ENCODE data around the gene CTNND1. TPM values are rescaled to one million over a fixed set of nuclear protein-coding genes. Genes with fewer than 3 reads are reported as not detected.

Gene CTNND1
- total and polyA plus RNA-seq, 2 of the 4 experiments (the other 2 are of a cell fraction): 88.5 to 229 TPM

GRCh38 chr11:57741132-57742086 is 20.2 kb upstream of the CTNND1 start, which contains the start of gene SELENOH:
SELENOH (plus strand) TSS chr11:57741491; CDS start chr11:57741596, 105 bp downstream.
- Histone ChIP-seq H3K4me3 (ENCODE audit: insufficient read depth, low read depth, low read length) (peak within 1 kb of the TSS; percentile 63), H2AK5ac (ENCODE audit: low read depth, low read length) (peak within 1 kb of the TSS; percentile 78), H3K4me1 (ENCODE audit: control insufficient read depth, insufficient read depth, low read length) (peaks cover 2% of the 10 kb centered on the region; the same call in 1 of the 2 replicates), H3K9me1 (ENCODE audit: insufficient read depth, low read length) (0 out of 2 replicates have a peak, but pooled peaks cover 3% of the 10 kb centered on the region), H3K23ac (ENCODE audit: low read depth, low read length) (peak within 1 kb of the TSS; percentile 91), H2BK20ac (ENCODE audit: low read depth, low read length) (no peak within 1 kb of the TSS), H4K20me1 (ENCODE audit: insufficient read depth, low read length) (no peaks in the 10 kb centered on the region), H4K5ac (ENCODE audit: low read depth, low read length) (peak within 1 kb of the TSS; percentile 74), H3K9ac (ENCODE audit: low read depth, low read length) (peak within 1 kb of the TSS; percentile 80), H3K27me3 (ENCODE audit: control insufficient read depth, insufficient read depth, low read length) (no peaks in the 10 kb centered on the region), H3K18ac (ENCODE audit: low read depth, low read length) (no peak within 1 kb of the TSS; the same call in 1 of the 2 replicates), H3K36me3 (ENCODE audit: control insufficient read depth, insufficient read depth, low read length) (peaks cover 41% of the 10 kb centered on the region), H3K56ac (ENCODE audit: extremely low read depth, insufficient read depth, low read length) (peak within 1 kb of the TSS; percentile 83), H2AFZ (replicated peaks; ENCODE audit: low read length, poor library complexity) (peak within 1 kb of the TSS; percentile 94), H3K14ac (replicated peaks; ENCODE audit: low read depth, low read length) (peak within 1 kb of the TSS; percentile 95), H3K79me1 (ENCODE audit: low read depth in 1 of 2, low read length in 2 of 2) (peaks cover 29 to 42% of the 10 kb centered on the region in 2 experiments), H2BK15ac (ENCODE audit: low read depth, low read length) (no peak within 1 kb of the TSS), H2AK9ac (replicated peaks; ENCODE audit: low read depth, low read length, poor library complexity) (peak within 1 kb of the TSS; percentile 98), H2BK5ac (ENCODE audit: low read depth, low read length, poor library complexity, severe bottlenecking) (peak within 1 kb of the TSS; percentile 75), H3K4me2 (ENCODE audit: low read depth, low read length) (peak within 1 kb of the TSS; percentile 97), H2BK120ac (ENCODE audit: low read depth, low read length) (peak within 1 kb of the TSS; percentile 17; the same call in 1 of the 2 replicates), H4K8ac (ENCODE audit: low read depth in 2 of 2, low read length in 2 of 2) (peak within 1 kb of the TSS; percentile 76 to 99), H3K9me3 (ENCODE audit: control insufficient read depth, insufficient read depth, low read length) (no peaks in the 10 kb centered on the region), H4K91ac (ENCODE audit: insufficient read depth, low read depth, low read length) (peak within 1 kb of the TSS; percentile 77), H3K27ac (ENCODE audit: insufficient read depth, low read length) (peak within 1 kb of the TSS; percentile 86), H3K4ac (ENCODE audit: low read depth, low read length) (peak within 1 kb of the TSS; percentile 92)
- ChIA-PET CTCF (no interaction called here), POLR2A (ENCODE audit: unreplicated experiment) (interaction anchor here (0.6 to 1.2 kb wide), 2 partner anchors 20 to 58 kb away, joined by 4 to 5 read pairs; no protein-coding TSS in a partner anchor)
- intact Hi-C loops (cut with micrococcal nuclease): loop anchor here (2.0 to 10.0 kb wide), 3 partner anchors 37 to 771 kb away; no protein-coding TSS in a partner anchor
- no TSS peak for BruUV-seq (replicated peaks)
- 3% methylated on average over 6 of the region's 75 CpGs; no CpG with 5 or more reads in 1 of the 2 experiments for WGBS, 2 experiments (ENCODE audit: extremely low coverage in 2 of 2, insufficient read length in 1 of 2)
- in situ Hi-C loops (cut with MboI; ENCODE audit: low sequenced_read_pairs): loop anchor here (10.0 kb wide), 1 partner anchor 773 kb away; no protein-coding TSS in a partner anchor
- DNase-seq: peak; percentile 98
- ATAC-seq (ENCODE audit: low read depth): peak; percentile 97
- dilution Hi-C loops (cut with HindIII; ENCODE audit: low sequenced_read_pairs, unreplicated experiment): no loop called here
- TF ChIP-seq MAZ (IDR thresholded peaks at IDR 0.05; ENCODE audit: borderline replicate concordance, low read depth, low read length): peak; percentile 87
- no peak for TF ChIP-seq ELK1 (IDR thresholded peaks at IDR 0.05; ENCODE audit: borderline replicate concordance, low read depth, low read length)
- TF ChIP-seq USF2 (IDR thresholded peaks at IDR 0.05; ENCODE audit: low read depth, low read length): peak; percentile 95
- peak; percentile 93 for TF ChIP-seq BHLHE40 (IDR thresholded peaks at IDR 0.05; ENCODE audit: low read depth, low read length)
- TF ChIP-seq CEBPB (IDR thresholded peaks at IDR 0.05; ENCODE audit: low read depth, low read length): peak; percentile 20; the same call in 1 of the 2 replicates
- TF ChIP-seq POLR2A (IDR thresholded peaks at IDR 0.05; ENCODE audit: low read depth, low read length): peak; percentile 88
- TF ChIP-seq NFE2L2 (IDR thresholded peaks at IDR 0.05; ENCODE audit: low read depth, low read length): no peak
- TF ChIP-seq MAFK (IDR thresholded peaks at IDR 0.05; ENCODE audit: low read depth, low read length): no peak
- no peak; the same call in 1 of the 2 replicates for TF ChIP-seq RAD21 (IDR thresholded peaks at IDR 0.05; ENCODE audit: low read length)
- TF ChIP-seq MXI1 (IDR thresholded peaks at IDR 0.05; ENCODE audit: borderline replicate concordance, low read depth, low read length): peak; percentile 97
- TF ChIP-seq SMC3 (IDR thresholded peaks at IDR 0.05; ENCODE audit: low read depth, low read length): peak; percentile 29
- peak; percentile 95 for TF ChIP-seq RFX5 (IDR thresholded peaks at IDR 0.05; ENCODE audit: low read depth, low read length)

All from IMR-90 (cell line).